Measurements from ENCODE around the gene OXSR1. TPM values are rescaled to one million over a fixed set of nuclear protein-coding genes. Genes with fewer than 3 reads are reported as not detected.
"Not testable (repeated sequence)": the region's sequence is repeated elsewhere in the genome, so short reads cannot be mapped to it uniquely, and the experiment has no call there.

The OXSR1 gene
- total RNA-seq, 3 donors from 2014 or later, result 45.3 to 47.4 (median 45.5) TPM

DNA sequence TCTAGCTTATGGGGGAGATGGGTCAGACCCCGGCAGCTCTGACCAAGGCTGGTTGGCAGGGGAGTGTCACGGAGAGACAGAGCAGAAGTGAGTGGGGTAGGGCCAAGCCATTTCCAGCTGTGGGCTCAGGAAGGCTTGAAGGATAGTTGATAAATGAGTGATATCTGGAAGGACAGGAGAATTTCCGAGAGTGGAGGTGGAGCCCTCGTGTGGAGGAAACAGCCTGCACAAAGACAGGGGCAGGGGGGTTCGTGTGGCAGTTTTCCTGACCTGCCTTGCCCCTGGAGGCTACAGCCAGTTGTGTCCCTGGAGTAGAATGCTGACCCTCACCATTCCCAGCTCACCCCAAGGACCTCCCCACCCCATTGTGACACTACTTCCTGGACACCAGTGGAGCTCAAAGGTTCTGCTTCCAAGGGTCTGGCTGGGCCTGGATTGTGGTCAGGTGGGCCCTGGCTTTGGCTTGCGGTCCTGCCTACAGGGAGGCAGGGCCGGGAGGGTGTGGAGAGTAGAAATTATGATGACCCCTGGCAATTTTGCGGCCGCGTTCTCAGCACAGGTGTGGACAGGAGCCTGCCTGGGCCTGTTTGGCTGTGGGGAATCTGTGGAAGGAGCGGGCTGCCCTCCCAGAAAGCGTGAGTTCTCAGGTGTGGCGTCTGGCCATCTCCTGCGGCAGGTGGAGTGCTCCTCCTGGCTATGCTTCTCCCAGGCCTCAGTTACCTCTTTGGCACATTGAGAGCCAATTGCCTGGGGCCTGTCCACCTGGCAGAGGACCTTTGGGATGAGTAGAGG lies 116.8 kb downstream of the OXSR1 start, which contains the start of gene SLC22A14:
Gene SLC22A14, plus strand, starts transcription at position 400 of the 792 bp plus-strand sequence. CDS start 23,733 bp downstream, outside the sequence.
- ATAC-seq, result no peak
- Mint-ChIP-seq H3K9me3 (no peaks in the 10 kb centered on the region), H3K4me3 (no peak within 1 kb of the TSS), H3K27me3 (ENCODE audit: low read depth) (no peaks in the 10 kb centered on the region), H3K36me3 (ENCODE audit: insufficient read depth) (peaks cover 4% of the 10 kb centered on the region), H3K4me1 (ENCODE audit: low read depth) (no peaks in the 10 kb centered on the region)
- DNase-seq, result no peak

DNA sequence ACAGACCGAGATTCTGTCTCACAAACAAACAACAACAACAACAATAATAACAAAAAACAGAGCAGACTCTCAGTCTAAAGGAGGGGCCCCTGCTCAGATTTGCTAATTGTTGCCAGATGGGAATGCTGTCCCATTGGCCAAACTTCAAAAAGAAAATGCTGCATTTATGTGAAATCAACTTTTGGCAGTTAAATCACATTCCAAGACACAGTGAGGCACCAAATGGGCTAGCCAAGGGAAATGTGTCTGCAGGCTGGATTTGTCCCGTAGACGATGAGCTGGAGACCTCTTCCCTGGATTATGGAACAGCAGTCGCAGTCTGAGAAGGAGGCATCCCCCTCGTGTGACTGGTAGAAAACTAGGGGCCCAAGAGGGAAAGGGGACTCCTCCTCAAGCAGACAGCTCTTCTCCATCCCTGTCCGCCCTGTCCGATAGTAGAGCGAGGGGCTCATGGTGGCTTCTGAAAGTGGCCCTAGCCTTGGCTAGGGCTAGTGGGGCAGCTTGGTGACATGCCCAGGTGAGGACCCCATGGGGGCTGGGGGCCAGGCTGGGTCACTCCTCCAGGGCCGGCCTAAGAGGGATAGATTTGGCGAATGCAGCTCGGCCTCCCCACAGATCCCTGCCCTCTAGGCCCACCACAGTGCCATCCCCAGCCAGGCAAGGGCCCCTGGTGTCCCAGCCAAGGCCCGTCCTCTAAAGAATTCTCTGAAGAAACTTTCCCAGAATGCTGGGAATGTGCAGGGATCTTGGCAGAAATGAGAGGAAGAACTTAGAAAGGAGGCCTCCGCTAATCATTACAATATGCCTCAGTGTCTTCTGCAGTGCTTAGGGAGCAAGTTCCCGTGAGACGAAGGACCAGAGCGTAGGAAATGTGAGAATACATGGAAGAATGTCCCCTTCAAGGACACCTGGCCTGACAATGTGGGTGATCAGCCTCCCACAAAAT lies 118.7 kb downstream of the OXSR1 start:
- DNase-seq (no peak), ATAC-seq (no peak)
- Mint-ChIP-seq H3K4me1 (ENCODE audit: low read depth) (no peaks in the 10 kb centered on the region), H3K4me3 (no peak overlapping the region), H3K36me3 (ENCODE audit: insufficient read depth) (no peaks in the 10 kb centered on the region), H3K9me3 (no peaks in the 10 kb centered on the region), H3K27me3 (ENCODE audit: low read depth) (no peaks in the 10 kb centered on the region)

DNA sequence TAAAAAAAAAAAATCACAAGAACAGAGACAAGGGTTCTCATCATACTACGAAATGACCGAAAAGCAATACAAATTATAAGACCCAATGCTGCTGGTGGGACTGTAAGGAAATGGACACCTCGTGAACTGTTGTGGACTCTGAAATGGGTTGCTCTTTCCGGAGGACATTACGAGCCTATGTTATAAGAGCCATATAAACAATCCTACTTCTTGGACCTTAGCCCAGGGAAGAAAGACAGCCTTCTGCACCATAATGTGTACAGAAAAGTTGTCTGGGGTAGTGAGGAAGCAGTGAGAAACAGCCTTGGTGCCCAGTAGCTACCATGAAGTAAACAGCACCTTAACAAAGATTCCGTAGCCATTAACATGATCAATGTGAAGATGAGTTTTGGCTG lies 119.4 kb downstream of the OXSR1 start:
- H3K9me3 Mint-ChIP-seq, result no peaks in the 10 kb centered on the region
- H3K4me3 Mint-ChIP-seq, result no peak overlapping the region
- no peaks in the 10 kb centered on the region for H3K27me3 Mint-ChIP-seq (ENCODE audit: low read depth)
- no peak for DNase-seq
- no peak for ATAC-seq
- H3K4me1 Mint-ChIP-seq (ENCODE audit: low read depth), result no peaks in the 10 kb centered on the region
- H3K36me3 Mint-ChIP-seq (ENCODE audit: insufficient read depth), result no peaks in the 10 kb centered on the region

DNA sequence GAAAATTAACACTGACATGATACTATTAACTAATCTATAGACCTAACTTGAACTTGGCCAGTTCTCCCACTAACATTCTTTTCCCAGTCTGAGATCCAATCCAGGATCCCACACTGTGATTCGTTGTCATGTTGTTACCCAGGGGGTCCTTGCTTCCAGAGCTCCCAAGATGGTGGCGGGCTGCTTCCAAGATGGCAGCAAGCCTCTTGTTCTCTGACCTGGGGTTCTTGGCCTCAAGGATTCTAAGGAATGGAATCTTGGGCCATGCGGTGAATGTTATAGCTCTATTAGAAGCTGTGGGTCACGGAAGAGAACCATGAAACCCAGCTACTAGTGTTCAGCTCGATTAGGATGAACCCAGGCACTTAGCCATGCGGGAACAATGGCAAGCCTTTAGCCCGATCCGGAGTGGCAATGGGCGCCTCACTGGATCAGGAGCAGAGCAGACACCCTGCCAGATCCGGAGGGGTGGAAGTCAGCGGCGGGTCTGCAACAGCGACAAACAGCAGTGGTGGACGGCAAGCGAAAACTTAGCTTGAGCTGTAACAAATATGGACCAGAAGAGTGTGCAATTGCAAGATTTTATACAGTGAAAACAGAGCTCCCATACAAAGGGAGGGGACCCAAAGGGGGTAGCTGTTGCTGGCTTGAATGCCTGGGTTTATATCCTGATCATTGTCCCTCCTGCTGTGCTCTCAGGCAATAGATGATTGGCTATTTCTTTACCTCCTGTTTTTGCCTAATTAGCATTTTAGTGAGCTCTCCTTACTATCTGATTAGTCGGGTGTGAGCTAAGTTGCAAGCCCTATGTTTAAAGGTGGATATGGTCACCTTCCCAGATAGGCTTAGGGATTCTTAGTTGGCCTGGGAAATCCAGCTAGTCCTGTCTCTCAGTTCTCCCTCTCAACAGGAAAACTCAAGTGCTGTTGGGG lies 124.2 kb downstream of the OXSR1 start:
- not testable (repeated sequence) for ATAC-seq; H3K9me3 Mint-ChIP-seq; DNase-seq; H3K4me1 Mint-ChIP-seq (ENCODE audit: low read depth); H3K27me3 Mint-ChIP-seq (ENCODE audit: low read depth); H3K4me3 Mint-ChIP-seq; H3K36me3 Mint-ChIP-seq (ENCODE audit: insufficient read depth)

DNA sequence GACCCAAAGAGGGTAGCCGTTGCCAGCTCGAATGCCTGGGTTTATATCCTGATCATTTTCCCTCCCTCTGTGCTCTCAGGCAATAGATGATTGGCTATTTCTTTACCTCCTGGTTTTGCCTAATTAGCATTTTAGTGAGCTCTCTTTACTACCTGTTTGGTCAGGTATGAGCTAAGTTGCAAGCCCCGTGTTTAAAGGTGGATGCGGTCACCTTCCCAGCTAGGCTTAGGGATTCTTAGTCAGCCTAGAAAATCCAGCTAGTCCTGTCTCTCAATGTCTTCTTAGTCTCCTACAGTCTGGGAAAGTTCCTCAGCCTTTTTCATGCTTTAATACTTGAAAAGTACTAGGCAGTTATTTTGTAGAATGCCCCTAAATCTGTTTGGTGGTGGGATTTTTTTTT lies 131.7 kb downstream of the OXSR1 start:
- not testable (repeated sequence) for H3K27me3 Mint-ChIP-seq (ENCODE audit: low read depth); H3K4me3 Mint-ChIP-seq; H3K4me1 Mint-ChIP-seq (ENCODE audit: low read depth); H3K9me3 Mint-ChIP-seq; ATAC-seq; DNase-seq; H3K36me3 Mint-ChIP-seq (ENCODE audit: insufficient read depth)

DNA sequence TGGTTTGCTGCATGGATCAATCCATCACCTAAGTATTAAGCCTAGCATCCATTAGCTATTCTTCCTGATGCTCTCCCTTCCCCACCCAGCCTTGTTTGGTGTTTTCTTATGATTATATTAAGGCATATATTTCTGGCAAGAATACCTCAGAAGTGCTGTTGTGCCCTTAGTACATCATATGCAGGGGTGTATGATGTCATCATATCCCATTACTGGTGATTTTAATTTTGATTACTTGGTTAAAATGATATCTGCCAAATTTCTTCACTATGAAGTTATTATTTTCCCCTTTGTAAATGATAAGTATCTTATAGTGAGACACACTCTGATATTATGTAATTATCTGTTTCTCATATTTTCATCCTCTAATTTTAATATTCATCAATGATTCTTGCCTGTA lies 132.2 kb downstream of the OXSR1 start:
- Mint-ChIP-seq H3K4me3 (no peak overlapping the region), H3K27me3 (ENCODE audit: low read depth) (peaks cover 8% of the 10 kb centered on the region), H3K36me3 (ENCODE audit: insufficient read depth) (no peaks in the 10 kb centered on the region), H3K4me1 (ENCODE audit: low read depth) (no peaks in the 10 kb centered on the region), H3K9me3 (no peaks in the 10 kb centered on the region)
- ATAC-seq, result no peak
- no peak for DNase-seq

DNA sequence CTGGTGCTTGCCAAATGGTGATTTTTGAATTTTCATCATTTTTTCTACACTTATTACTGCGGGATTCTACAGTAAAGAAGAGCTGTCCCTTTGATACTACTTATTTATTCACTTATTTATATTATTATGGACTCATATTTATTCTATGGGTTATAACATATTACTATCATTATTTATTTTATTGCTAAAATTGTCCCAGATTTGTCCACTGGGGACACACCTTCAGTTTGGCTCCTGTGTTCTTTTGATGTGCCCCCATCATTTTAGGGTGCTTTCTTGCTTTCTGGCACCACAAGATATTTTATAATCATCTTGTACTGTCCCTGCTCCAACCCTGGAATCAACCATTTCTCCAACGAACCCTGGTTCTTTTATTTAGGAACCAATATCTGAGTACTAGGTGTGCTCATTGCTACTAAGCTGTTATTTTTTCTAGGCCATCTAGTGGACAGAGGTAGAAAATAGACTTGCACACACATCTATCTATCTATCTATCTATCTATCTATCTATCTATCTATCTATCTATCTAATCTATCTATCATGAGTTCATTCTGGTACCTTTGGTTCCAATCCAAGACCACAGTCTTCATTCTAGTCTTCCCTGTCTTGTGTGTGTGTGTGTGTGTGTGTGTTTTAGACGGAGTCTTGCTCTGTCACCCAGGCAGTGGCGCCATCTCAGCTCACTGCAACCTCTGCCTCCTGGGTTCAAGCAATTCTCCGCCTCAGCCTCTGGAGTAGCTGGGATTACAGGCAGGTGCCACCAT lies 132.8 kb downstream of the OXSR1 start:
- Mint-ChIP-seq H3K4me3 (no peak overlapping the region), H3K27me3 (ENCODE audit: low read depth) (peaks cover 8% of the 10 kb centered on the region), H3K36me3 (ENCODE audit: insufficient read depth) (no peaks in the 10 kb centered on the region), H3K9me3 (no peaks in the 10 kb centered on the region), H3K4me1 (ENCODE audit: low read depth) (no peaks in the 10 kb centered on the region)
- DNase-seq, result no peak
- no peak for ATAC-seq

Other genes with a start within 250 kb of the OXSR1 start
- 10 to 100 TPM; 15.0 to 16.8 (median 16.6) TPM for gene VILL, start 174.8 kb upstream of the OXSR1 start, total RNA-seq
- 1 to 10 TPM; 1.8 to 3.4 (median 1.9) TPM for gene PLCD1, start 135.9 kb upstream of the OXSR1 start, total RNA-seq
- gene DLEC1, start 126.3 kb upstream of the OXSR1 start, total RNA-seq, result under 1 TPM; 0.05 to 0.16 (median 0.08) TPM
- 10 to 100 TPM; 49.6 to 62.0 (median 60.0) TPM for gene ACAA1, start 28.4 kb upstream of the OXSR1 start, total RNA-seq
- 10 to 100 TPM; 35.7 to 45.1 (median 37.7) TPM for gene MYD88, start 26.9 kb upstream of the OXSR1 start, total RNA-seq
- gene SLC22A13, start 100.3 kb downstream of the OXSR1 start, total RNA-seq, result under 1 TPM; 0.27 to 0.53 (median 0.29) TPM
- not detected for gene SLC22A14, start 116.8 kb downstream of the OXSR1 start, total RNA-seq
- gene XYLB, start 181.2 kb downstream of the OXSR1 start, total RNA-seq, result 1 to 10 TPM; 4.2 to 6.4 (median 5.9) TPM